CD4-positive, alpha-beta memory T cell (primary cell): ENCODE measurements around the gene PPM1B. TPM values are rescaled to one million over a fixed set of nuclear protein-coding genes. Genes with fewer than 3 reads are reported as not detected.
A peak's percentile ranks its signal among the peaks of the same experiment; 100 is the strongest.
"Not testable (repeated sequence)": the region's sequence is repeated elsewhere in the genome, so short reads cannot be mapped to it uniquely, and the experiment has no call there.

ENCODE experiments used
- CTCF ChIA-PET: fragments of 350-600 bp; sonication (Branson Sonifier 250); formaldehyde crosslinking; loops from one replicate; lab custom pipeline; 2021; ENCODE audit warnings: inconsistent platforms; ENCODE audit not compliant: partially characterized antibody; lab: Charles Lee
- POLR2A ChIA-PET: fragments of 350-600 bp; sonication (Branson Sonifier 250); formaldehyde crosslinking; loops from one replicate; lab custom pipeline; 2021; ENCODE audit not compliant: partially characterized antibody; lab: Charles Lee
- DNase-seq, 5 donors: peaks; one replicate each; pipeline versions ENCODE4 v3.0.0 to v3.0.0-alpha.2; 2020 to 2022; ENCODE audit warnings: mixed read lengths in 1 of 5
- H3K27ac ChIP-seq: one replicate; pipeline ENCODE4 v1.7.0; 2013; ENCODE audit warnings: low read depth, low read length
- H3K27me3 ChIP-seq: 2 replicates; pipeline ENCODE4 v1.7.0; 2013; ENCODE audit warnings: mild to moderate bottlenecking, low read length, moderate library complexity; ENCODE audit not compliant: insufficient read depth
- H3K36me3 ChIP-seq: 2 replicates; pipeline ENCODE4 v1.7.0; 2013; ENCODE audit warnings: mild to moderate bottlenecking, low read length, moderate library complexity; ENCODE audit not compliant: insufficient read depth
- H3K4me1 ChIP-seq: 2 replicates; pipeline ENCODE4 v1.7.0; 2013; ENCODE audit warnings: mild to moderate bottlenecking, low read length, moderate library complexity; ENCODE audit not compliant: insufficient read depth
- H3K4me3 ChIP-seq, 2 donors: one replicate each; pipeline ENCODE4 v1.7.0; 2013; ENCODE audit warnings: low read length in 2 of 2, mild to moderate bottlenecking in 1 of 2
- H3K9me3 ChIP-seq, 2 donors: one replicate each; pipeline ENCODE4 v1.7.0; 2013; ENCODE audit warnings: low read length in 2 of 2, control low read depth in 1 of 2; ENCODE audit not compliant: control insufficient read depth in 1 of 2
- H3K27ac Mint-ChIP-seq, 7 donors: one replicate each; pipeline ENCODE4 v1.8.0; 2020 to 2021; ENCODE audit warnings: mixed read lengths in 7 of 7, mild to moderate bottlenecking in 6 of 7, inconsistent platforms in 3 of 7, moderate library complexity in 3 of 7
- H3K27me3 Mint-ChIP-seq, 2 donors: one replicate each; pipeline ENCODE4 v1.8.0; 2020 to 2021; ENCODE audit warnings: mixed read lengths in 2 of 2
- H3K36me3 Mint-ChIP-seq, 2 donors: one replicate each; pipeline ENCODE4 v1.8.0; 2020 to 2021; ENCODE audit warnings: mixed read lengths in 2 of 2, inconsistent platforms in 1 of 2, mild to moderate bottlenecking in 1 of 2
- H3K4me1 Mint-ChIP-seq, 4 donors: one replicate each; pipeline ENCODE4 v1.8.0; 2020 to 2021; ENCODE audit warnings: mixed read lengths in 4 of 4, mild to moderate bottlenecking in 1 of 4
- H3K4me3 Mint-ChIP-seq, 8 donors: one replicate each; pipeline ENCODE4 v1.8.0; 2020 to 2021; ENCODE audit warnings: mixed read lengths in 8 of 8, mild to moderate bottlenecking in 7 of 8, moderate library complexity in 6 of 8, inconsistent platforms in 3 of 8
- H3K9me3 Mint-ChIP-seq, 8 donors: one replicate each; pipeline ENCODE4 v1.8.0; 2020 to 2021; ENCODE audit warnings: mixed read lengths in 8 of 8, mild to moderate bottlenecking in 5 of 8, inconsistent platforms in 3 of 8, moderate library complexity in 1 of 8
- intact Hi-C: fragments of 100-400 bp; cut with micrococcal nuclease; formaldehyde crosslinking; loops from one replicate; pipeline ENCODE4 v1.15.1; 2023
- polyA plus RNA-seq, 2 donors: library from polyadenylated mRNA; unstranded; fragments of 300-500 nt; fragmentation: Illumina TruSeq; gene quantifications; one replicate each; pipeline ENCODE4 v1.2.3, GENCODE V29; 2021
- total RNA-seq, 2 experiments: library from RNA; stranded (reverse); gene quantifications; one replicate each; pipeline ENCODE4 v1.2.3, GENCODE V29; 2021

The PPM1B gene
- total and polyA plus RNA-seq, 4 experiments from 2014 or later = 52.4 to 79.3 (median 65.1) TPM

DNA sequence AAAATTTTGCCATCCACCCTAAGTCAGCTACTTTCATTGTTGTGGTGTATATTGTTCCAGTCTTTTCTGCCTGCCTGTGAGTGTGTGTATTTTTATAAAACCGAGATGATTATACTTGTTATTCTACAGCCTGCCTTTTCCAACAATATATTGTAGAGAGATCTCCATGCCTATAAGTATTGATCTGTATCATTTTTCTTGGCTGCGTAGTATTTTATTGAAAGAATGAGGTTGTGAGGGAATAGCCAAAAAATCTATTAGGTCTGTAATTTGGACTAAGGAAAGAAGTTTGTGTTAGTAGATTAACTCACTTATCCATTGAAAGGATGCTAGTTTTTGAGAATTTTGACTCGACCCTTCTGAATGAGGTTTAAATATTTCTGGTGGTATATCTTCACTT lies 34.9 kb downstream of the PPM1B start:
- peaks cover 40 to 45% of the 10 kb centered on the region in 2 donors for H3K36me3 Mint-ChIP-seq
- no peaks in the 10 kb centered on the region for H3K9me3 ChIP-seq
- DNase-seq = no peak
- peaks cover 0 to 10% (median 0%) of the 10 kb centered on the region in 8 donors for H3K9me3 Mint-ChIP-seq
- H3K4me3 Mint-ChIP-seq = peak overlapping the region in 1 of 8 donors; percentile 63
- H3K27ac ChIP-seq = no peak overlapping the region
- H3K36me3 ChIP-seq = no peaks in the 10 kb centered on the region
- ChIA-PET POLR2A (interaction anchor here (1.7 kb wide), 1 partner anchor 28 kb away, joined by 3 read pairs; no protein-coding TSS in a partner anchor), CTCF (no interaction called here)
- peaks cover 35 to 64% (median 51%) of the 10 kb centered on the region in 4 donors for H3K4me1 Mint-ChIP-seq
- no peaks in the 10 kb centered on the region for H3K27me3 ChIP-seq
- H3K27me3 Mint-ChIP-seq = no peaks in the 10 kb centered on the region
- intact Hi-C loops = no loop called here
- no peak overlapping the region for H3K4me3 ChIP-seq
- peak overlapping the region in 1 of 7 donors; percentile 16 for H3K27ac Mint-ChIP-seq
- peaks cover 49% of the 10 kb centered on the region for H3K4me1 ChIP-seq

DNA sequence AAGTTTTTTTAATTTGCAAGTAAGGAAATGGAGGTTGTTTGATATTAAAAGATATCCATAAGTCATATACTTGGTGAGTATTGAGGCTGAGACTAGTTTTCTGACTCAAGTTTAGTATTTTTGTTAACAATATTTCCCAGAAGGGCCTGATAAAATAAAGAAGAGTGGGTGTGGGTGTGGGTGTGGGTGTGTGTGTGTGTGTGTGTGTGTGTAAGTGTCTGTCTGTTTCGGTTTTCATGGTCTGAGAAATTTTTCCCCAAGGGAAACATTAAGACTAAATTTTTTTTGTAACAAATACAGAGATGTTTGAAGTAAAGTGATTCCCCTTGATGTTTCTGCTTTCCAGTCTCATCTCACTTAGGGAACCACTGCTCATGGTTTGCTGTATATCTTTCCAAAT lies 36.5 kb downstream of the PPM1B start:
- H3K9me3 ChIP-seq = no peaks in the 10 kb centered on the region
- Mint-ChIP-seq H3K27ac (peak overlapping the region in 4 of 7 donors; percentile 26 to 84 (median 56)), H3K4me3 (peak overlapping the region in 5 of 8 donors; percentile 12 to 57 (median 43)), H3K9me3 (peaks cover 0 to 10% (median 0%) of the 10 kb centered on the region in 8 donors), H3K27me3 (no peaks in the 10 kb centered on the region), H3K36me3 (peaks cover 47 to 52% of the 10 kb centered on the region in 2 donors), H3K4me1 (peaks cover 27 to 54% (median 44%) of the 10 kb centered on the region in 4 donors)
- ChIA-PET CTCF (no interaction called here), POLR2A (no interaction called here)
- H3K27me3 ChIP-seq = no peaks in the 10 kb centered on the region
- no peaks in the 10 kb centered on the region for H3K36me3 ChIP-seq
- peaks cover 45% of the 10 kb centered on the region for H3K4me1 ChIP-seq
- H3K4me3 ChIP-seq = no peak overlapping the region
- H3K27ac ChIP-seq = no peak overlapping the region
- no peak for DNase-seq
- intact Hi-C loops = no loop called here

DNA sequence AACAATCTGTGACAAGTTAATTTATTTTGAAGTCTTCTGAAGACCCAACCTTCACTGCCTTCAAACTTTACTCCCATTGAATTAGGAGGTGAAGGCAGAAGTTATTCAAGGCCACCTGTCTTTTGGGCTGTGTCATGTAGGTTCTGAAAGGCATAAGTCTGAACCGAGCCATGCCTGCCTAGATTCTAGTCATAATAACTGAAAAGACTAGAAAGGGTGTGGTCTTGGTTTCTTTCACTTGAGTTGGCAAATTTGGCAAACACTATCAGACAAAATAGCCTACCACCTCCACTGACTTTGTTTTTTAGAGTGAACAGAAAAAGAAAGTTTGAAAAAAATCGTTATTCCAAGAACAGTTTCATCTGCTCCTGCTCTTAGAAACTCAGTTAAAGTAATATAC lies 38.4 kb downstream of the PPM1B start:
- Histone ChIP-seq H3K36me3 (peaks cover 3% of the 10 kb centered on the region), H3K27ac (no peak overlapping the region), H3K4me3 (no peak overlapping the region), H3K27me3 (no peaks in the 10 kb centered on the region), H3K4me1 (peaks cover 27% of the 10 kb centered on the region), H3K9me3 (no peaks in the 10 kb centered on the region)
- Mint-ChIP-seq H3K36me3 (peaks cover 44 to 48% of the 10 kb centered on the region in 2 donors), H3K27me3 (no peaks in the 10 kb centered on the region), H3K4me3 (no peak overlapping the region), H3K27ac (no peak overlapping the region), H3K9me3 (peaks cover 0 to 10% (median 0%) of the 10 kb centered on the region in 8 donors), H3K4me1 (peaks cover 19 to 42% (median 32%) of the 10 kb centered on the region in 4 donors)
- DNase-seq = no peak
- CTCF ChIA-PET = no interaction called here
- POLR2A ChIA-PET = no interaction called here
- intact Hi-C loops = no loop called here

DNA sequence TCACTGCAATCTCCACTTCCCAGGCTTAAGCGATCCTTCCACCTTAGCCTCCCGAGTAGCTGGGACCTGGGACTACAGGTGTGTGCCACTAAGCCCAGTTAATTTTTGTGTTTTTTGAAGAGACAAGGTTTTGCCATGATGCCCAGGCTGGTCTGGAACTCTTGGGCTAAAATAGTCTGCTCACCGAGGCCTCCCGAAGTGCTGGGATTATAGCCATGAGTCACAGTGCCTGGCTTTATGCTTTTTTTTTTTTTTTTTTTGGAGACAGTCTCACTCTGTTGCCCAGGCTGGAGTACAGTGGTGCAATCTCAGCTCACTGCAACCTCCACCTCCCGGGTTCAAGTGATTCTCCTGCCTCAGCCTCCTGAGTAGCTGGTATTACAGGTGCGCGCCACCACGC lies 39.0 kb downstream of the PPM1B start:
- H3K27me3 Mint-ChIP-seq = not testable (repeated sequence)

GRCh38 chr2:44210362-44210761 lies 41.7 kb downstream of the PPM1B start:
- Histone ChIP-seq H3K4me3 (no peak overlapping the region), H3K27ac (no peak overlapping the region), H3K9me3 (no peaks in the 10 kb centered on the region), H3K36me3 (peaks cover 9% of the 10 kb centered on the region), H3K4me1 (peaks cover 8% of the 10 kb centered on the region), H3K27me3 (no peaks in the 10 kb centered on the region)
- ChIA-PET POLR2A (no interaction called here), CTCF (interaction anchor here (0.7 to 1.2 kb wide), 2 partner anchors 16 to 132 kb away, joined by 3 to 5 read pairs; no protein-coding TSS in a partner anchor)
- no peaks in the 10 kb centered on the region for H3K27me3 Mint-ChIP-seq
- intact Hi-C loops = no loop called here
- no peak overlapping the region for H3K4me3 Mint-ChIP-seq
- DNase-seq = no peak
- peak overlapping the region in 1 of 7 donors; percentile 64 for H3K27ac Mint-ChIP-seq
- H3K4me1 Mint-ChIP-seq = peaks cover 6 to 25% (median 16%) of the 10 kb centered on the region in 4 donors
- peaks cover 0 to 2% (median 0%) of the 10 kb centered on the region in 8 donors for H3K9me3 Mint-ChIP-seq
- H3K36me3 Mint-ChIP-seq = peaks cover 35 to 42% of the 10 kb centered on the region in 2 donors

More for the DNA sequence above, 39.0 kb downstream of the PPM1B start:
- Mint-ChIP-seq H3K27ac (peak overlapping the region in 2 of 7 donors; percentile 29 to 36), H3K4me1 (peaks cover 16 to 43% (median 32%) of the 10 kb centered on the region in 4 donors), H3K36me3 (peaks cover 47 to 48% of the 10 kb centered on the region in 2 donors), H3K9me3 (peaks cover 0 to 10% (median 0%) of the 10 kb centered on the region in 8 donors)
- POLR2A ChIA-PET, CTCF ChIA-PET, H3K36me3 ChIP-seq, intact Hi-C loops, H3K9me3 ChIP-seq, H3K4me3 ChIP-seq, H3K27me3 ChIP-seq, H3K4me3 Mint-ChIP-seq, DNase-seq, H3K27ac ChIP-seq: not testable (repeated sequence)
- H3K4me1 ChIP-seq = peaks cover 22% of the 10 kb centered on the region

GRCh38 chr2:44211183-44211582 lies 42.5 kb downstream of the PPM1B start:
- H3K9me3 Mint-ChIP-seq = peaks cover 0 to 2% (median 0%) of the 10 kb centered on the region in 8 donors
- Histone ChIP-seq H3K4me3 (no peak overlapping the region), H3K27ac (no peak overlapping the region), H3K27me3 (no peaks in the 10 kb centered on the region), H3K9me3 (no peaks in the 10 kb centered on the region), H3K36me3 (peaks cover 9% of the 10 kb centered on the region), H3K4me1 (peaks cover 1% of the 10 kb centered on the region)
- intact Hi-C loops = no loop called here
- CTCF ChIA-PET = interaction anchor here (1.2 kb wide), 2 partner anchors 17 to 123 kb away, joined by 3 read pairs; no protein-coding TSS in a partner anchor
- POLR2A ChIA-PET = no interaction called here
- H3K36me3 Mint-ChIP-seq = peaks cover 39 to 50% of the 10 kb centered on the region in 2 donors
- H3K27ac Mint-ChIP-seq = no peak overlapping the region
- no peak for DNase-seq
- H3K27me3 Mint-ChIP-seq = no peaks in the 10 kb centered on the region
- H3K4me1 Mint-ChIP-seq = peaks cover 9 to 30% (median 20%) of the 10 kb centered on the region in 4 donors
- H3K4me3 Mint-ChIP-seq = no peak overlapping the region

GRCh38 chr2:44212302-44212701 lies 43.6 kb downstream of the PPM1B start:
- no peak overlapping the region for H3K27ac ChIP-seq
- no peak overlapping the region for H3K4me3 ChIP-seq
- no peaks in the 10 kb centered on the region for H3K27me3 Mint-ChIP-seq
- POLR2A ChIA-PET = interaction anchor here (0.6 to 1.0 kb wide), 2 partner anchors 149 to 968 kb away, joined by 3 read pairs; partner anchors contain the start of genes CAMKMT and PREPL
- no peaks in the 10 kb centered on the region for H3K9me3 ChIP-seq
- CTCF ChIA-PET = interaction anchor here (0.7 to 1.1 kb wide), 2 partner anchors 8 to 125 kb away, joined by 3 to 5 read pairs; no protein-coding TSS in a partner anchor
- H3K4me1 Mint-ChIP-seq = peaks cover 12 to 37% (median 22%) of the 10 kb centered on the region in 4 donors
- peaks cover 0 to 2% (median 0%) of the 10 kb centered on the region in 8 donors for H3K9me3 Mint-ChIP-seq
- DNase-seq = no peak
- peaks cover 9% of the 10 kb centered on the region for H3K36me3 ChIP-seq
- H3K4me3 Mint-ChIP-seq = no peak overlapping the region
- H3K36me3 Mint-ChIP-seq = peaks cover 41 to 57% of the 10 kb centered on the region in 2 donors
- no peaks in the 10 kb centered on the region for H3K27me3 ChIP-seq
- H3K4me1 ChIP-seq = no peaks in the 10 kb centered on the region
- intact Hi-C loops = no loop called here
- peak overlapping the region in 1 of 7 donors; percentile 23 for H3K27ac Mint-ChIP-seq
